Neural cell (in vitro differentiated cells): ENCODE measurements around the gene ADAM23. TPM values are rescaled to one million over a fixed set of nuclear protein-coding genes. Genes with fewer than 3 reads are reported as not detected.

Experiments
- H2AFZ ChIP-seq: fragments of 200-600, 300-800 bp; sonication (generic), shearing (Covaris generic); 2 replicates; pipeline ENCODE4 v1.6.0; 2014; ENCODE audit warnings: low read depth, mild to moderate bottlenecking, antibody characterized with exemption, low read length, moderate library complexity
- H3F3A ChIP-seq: fragments of 200-600 bp; shearing (Covaris generic); 2 replicates; pipeline ENCODE4 v1.6.1; 2016; ENCODE audit warnings: mild to moderate bottlenecking, moderate library complexity, mixed read lengths, antibody characterized with exemption, low read length; ENCODE audit not compliant: insufficient read depth, poor library complexity, severe bottlenecking
- H3K27ac ChIP-seq: fragments of 200-600, 300-800 bp; sonication (generic), shearing (Covaris generic); 2 replicates; pipeline ENCODE4 v1.5.1; 2014; ENCODE audit warnings: mild to moderate bottlenecking, low read length, moderate library complexity
- H3K27me3 ChIP-seq: fragments of 300-800, 200-600 bp; sonication (generic), shearing (Covaris generic); 2 replicates; pipeline ENCODE4 v1.6.0; 2014; ENCODE audit warnings: mild to moderate bottlenecking, low read depth, low read length, moderate library complexity; ENCODE audit not compliant: insufficient read depth
- H3K36me3 ChIP-seq: fragments of 300-800, 200-600 bp; sonication (generic), shearing (Covaris generic); 2 replicates; pipeline ENCODE4 v1.5.1; 2014; ENCODE audit warnings: mild to moderate bottlenecking, antibody characterized with exemption, low read length, moderate library complexity; ENCODE audit not compliant: insufficient read depth
- H3K4me2 ChIP-seq: fragments of 300-800, 200-600 bp; sonication (generic), shearing (Covaris generic); 2 replicates; pipeline ENCODE4 v1.6.0; 2014; ENCODE audit warnings: mild to moderate bottlenecking, low read length
- H3K4me3 ChIP-seq: fragments of 300-800, 200-600 bp; sonication (generic), shearing (Covaris generic); 2 replicates; pipeline ENCODE4 v1.5.1; 2014; ENCODE audit warnings: mild to moderate bottlenecking, low read length, moderate library complexity
- H3K79me2 ChIP-seq: fragments of 200-600 bp; shearing (Covaris generic); replicated peaks from 2 replicates; pipeline ENCODE4 v1.6.0; 2014; ENCODE audit warnings: mild to moderate bottlenecking, low read length, moderate library complexity; ENCODE audit not compliant: insufficient read depth
- H3K9ac ChIP-seq: fragments of 300-800, 200-600 bp; sonication (generic), shearing (Covaris generic); 2 replicates; pipeline ENCODE4 v1.6.1; 2016; ENCODE audit warnings: mild to moderate bottlenecking, low read length, mixed read lengths
- H3K9me2 ChIP-seq: fragments of 200-600 bp; shearing (Covaris generic); 2 replicates; pipeline ENCODE4 v1.6.1; 2016; ENCODE audit warnings: mild to moderate bottlenecking, low read length, mixed read lengths; ENCODE audit not compliant: insufficient read depth
- H3K9me3 ChIP-seq: fragments of 200-600, 300-800 bp; sonication (generic), shearing (Covaris generic); 2 replicates; pipeline ENCODE4 v1.6.1; 2016; ENCODE audit warnings: mild to moderate bottlenecking, mixed run types, low read length, moderate library complexity, mixed read lengths
- H4K20me1 ChIP-seq: fragments of 200-600 bp; shearing (Covaris generic); 2 replicates; pipeline ENCODE4 v1.6.1; 2016; ENCODE audit warnings: mild to moderate bottlenecking, mixed run types; ENCODE audit not compliant: insufficient read depth
- CTCF ChIP-seq: fragments of 450-650 bp; IDR thresholded peaks from 2 replicates; pipeline ENCODE4 v1.5.1; 2014; ENCODE audit warnings: antibody characterized with exemption, mild to moderate bottlenecking, moderate library complexity; ENCODE audit not compliant: poor library complexity, severe bottlenecking
- EP300 ChIP-seq: fragments of 450-650 bp; conservative IDR thresholded peaks from 2 replicates; pipeline ENCODE4 v1.6.1; 2014; ENCODE audit warnings: antibody characterized with exemption, mild to moderate bottlenecking, moderate library complexity; ENCODE audit not compliant: poor library complexity, severe bottlenecking
- EZH2 ChIP-seq: fragments of 200-600, 300-800 bp; shearing (Covaris generic), sonication (generic); IDR thresholded peaks from 2 replicates; pipeline ENCODE4 v1.6.1; 2014; ENCODE audit warnings: antibody characterized with exemption, low read length, borderline replicate concordance, mild to moderate bottlenecking; ENCODE audit not compliant: insufficient read depth, poor library complexity, severe bottlenecking
- MXI1 ChIP-seq: fragments of 450-650 bp; conservative IDR thresholded peaks from 2 replicates; pipeline ENCODE4 v1.6.1; 2014; ENCODE audit warnings: antibody characterized with exemption, mild to moderate bottlenecking; ENCODE audit not compliant: poor library complexity, severe bottlenecking
- POLR2AphosphoS5 ChIP-seq: IDR thresholded peaks from 2 replicates; pipeline ENCODE4 v1.6.1; 2012
- RAD21 ChIP-seq: fragments of 450-650 bp; conservative IDR thresholded peaks from 2 replicates; pipeline ENCODE4 v1.6.1; 2014; ENCODE audit warnings: antibody characterized with exemption, mild to moderate bottlenecking, moderate library complexity
- REST ChIP-seq: IDR thresholded peaks from 2 replicates; pipeline ENCODE4 v1.6.1; 2012; ENCODE audit warnings: borderline replicate concordance
- SMC3 ChIP-seq: fragments of 450-650 bp; conservative IDR thresholded peaks from 2 replicates; pipeline ENCODE4 v1.6.1; 2014; ENCODE audit warnings: antibody characterized with exemption, mild to moderate bottlenecking, moderate library complexity; ENCODE audit not compliant: poor library complexity
- TAF1 ChIP-seq: IDR thresholded peaks from 2 replicates; pipeline ENCODE4 v1.6.1; 2012; ENCODE audit warnings: low read depth
- polyA plus RNA-seq: library from polyadenylated mRNA; depleted of rRNA; stranded (reverse); fragments of >200 nt; gene quantifications from 2 replicates; pipeline ENCODE4 v1.2.3, GENCODE V29; 2014

Gene ADAM23
- polyA plus RNA-seq, 1 donor from 2014 or later = 75.2 TPM

DNA sequence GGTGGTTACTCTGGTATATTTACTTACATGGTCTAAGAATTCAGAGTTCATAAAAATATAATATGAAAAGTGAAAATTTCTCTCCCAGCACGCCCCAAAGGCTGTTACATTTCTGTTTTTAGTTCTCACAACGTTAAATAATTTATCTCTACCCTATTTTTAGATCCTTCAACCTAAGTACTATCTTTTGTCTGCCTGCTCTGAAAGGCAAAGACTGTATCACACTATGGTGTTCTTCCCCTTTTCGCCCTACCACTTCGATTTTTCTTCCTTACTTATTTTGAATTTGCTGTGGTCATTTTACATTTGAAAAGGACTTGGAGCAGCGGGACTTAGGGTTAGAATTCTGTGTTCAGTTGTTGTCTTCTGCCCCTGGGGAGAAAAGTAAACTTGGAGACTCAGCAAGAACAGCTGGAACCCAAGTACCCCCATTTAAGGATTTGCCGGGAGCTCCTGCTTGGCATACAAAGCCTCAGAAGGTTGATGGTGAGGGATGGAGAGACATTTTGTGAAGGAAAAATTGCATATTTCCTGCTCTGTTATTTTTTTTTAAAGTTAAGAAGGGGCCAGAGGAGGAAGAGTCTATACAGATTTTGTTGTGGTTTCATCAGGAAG, 19.0 kb downstream of the ADAM23 start:
- Histone ChIP-seq H3F3A (no peaks in the 10 kb centered on the region), H3K4me3 (no peak overlapping the region), H3K36me3 (peaks cover 9% of the 10 kb centered on the region), H2AFZ (no peak overlapping the region), H3K9me3 (peaks cover 6% of the 10 kb centered on the region), H3K4me2 (no peak overlapping the region), H3K9me2 (no peaks in the 10 kb centered on the region), H3K27ac (no peak overlapping the region), H4K20me1 (no peaks in the 10 kb centered on the region), H3K79me2 (no peaks in the 10 kb centered on the region), H3K27me3 (no peaks in the 10 kb centered on the region), H3K9ac (no peak overlapping the region)
- TF ChIP-seq CTCF = no peak
- no peak for TF ChIP-seq EZH2
- no peak for TF ChIP-seq POLR2AphosphoS5
- no peak for TF ChIP-seq RAD21
- TF ChIP-seq REST = no peak
- TF ChIP-seq TAF1 = no peak
- TF ChIP-seq MXI1 = no peak
- no peak for TF ChIP-seq EP300
- no peak for TF ChIP-seq SMC3

DNA sequence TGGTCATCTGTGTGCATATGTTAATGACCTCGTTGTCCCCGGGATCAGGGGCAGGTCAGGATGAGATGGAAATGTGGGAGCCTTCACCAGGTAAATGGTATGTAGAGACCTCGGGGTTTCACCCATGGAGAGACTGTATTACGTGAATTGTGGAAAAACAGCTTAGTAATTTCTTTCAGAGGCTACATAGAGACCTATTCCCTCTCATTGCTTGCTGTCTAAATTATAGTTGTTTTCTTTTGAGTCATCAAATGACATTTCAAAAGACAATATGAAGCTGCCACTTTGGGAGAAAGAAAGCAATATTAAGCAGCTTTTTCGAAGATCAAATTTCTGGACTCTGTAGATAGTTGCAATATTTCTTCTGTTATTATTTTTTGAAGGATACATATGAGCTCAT, 20.4 kb downstream of the ADAM23 start:
- H2AFZ ChIP-seq = no peak overlapping the region
- no peak overlapping the region for H3K4me2 ChIP-seq
- H3K27me3 ChIP-seq = no peaks in the 10 kb centered on the region
- H3K36me3 ChIP-seq = peaks cover 8% of the 10 kb centered on the region
- peaks cover 6% of the 10 kb centered on the region for H3K9me3 ChIP-seq
- no peak overlapping the region for H3K4me3 ChIP-seq
- no peaks in the 10 kb centered on the region for H3K9me2 ChIP-seq
- TF ChIP-seq EZH2 (no peak), REST (no peak), MXI1 (no peak), CTCF (no peak), SMC3 (no peak), TAF1 (no peak), EP300 (no peak), POLR2AphosphoS5 (no peak), RAD21 (no peak)
- no peaks in the 10 kb centered on the region for H3F3A ChIP-seq
- H3K9ac ChIP-seq = no peak overlapping the region
- no peaks in the 10 kb centered on the region for H4K20me1 ChIP-seq
- no peaks in the 10 kb centered on the region for H3K79me2 ChIP-seq
- H3K27ac ChIP-seq = no peak overlapping the region
